Stimulated activated CD8-positive, alpha-beta memory T cell treated with anti-CD3 and anti-CD28 coated beads, Interleukin-4, amount 100 ng/mL, for 4 hours (primary cell): ENCODE data around the gene MCM8.
A peak's percentile ranks its signal among the peaks of the same experiment; 100 is the strongest.

ENCODE experiments used
- DNase-seq, 2 donors: peaks; one replicate each; pipeline ENCODE4 v3.0.0-alpha.2; 2020; ENCODE audit warnings: low read depth in 2 of 2, low spot score in 1 of 2

The MCM8 gene

GRCh38 chr20:5950271-5951031 lies at the start of gene MCM8, which contains the start of gene TRMT6:
Gene MCM8, plus strand, starts transcription at chr20:5950652. Its CDS starts 1,364 bp downstream, at chr20:5952016.
Gene TRMT6, minus strand, starts transcription at chr20:5950533. Its CDS starts 128 bp downstream, at chr20:5950405.
- DNase-seq, result peak; percentile 91 to 94

DNA sequence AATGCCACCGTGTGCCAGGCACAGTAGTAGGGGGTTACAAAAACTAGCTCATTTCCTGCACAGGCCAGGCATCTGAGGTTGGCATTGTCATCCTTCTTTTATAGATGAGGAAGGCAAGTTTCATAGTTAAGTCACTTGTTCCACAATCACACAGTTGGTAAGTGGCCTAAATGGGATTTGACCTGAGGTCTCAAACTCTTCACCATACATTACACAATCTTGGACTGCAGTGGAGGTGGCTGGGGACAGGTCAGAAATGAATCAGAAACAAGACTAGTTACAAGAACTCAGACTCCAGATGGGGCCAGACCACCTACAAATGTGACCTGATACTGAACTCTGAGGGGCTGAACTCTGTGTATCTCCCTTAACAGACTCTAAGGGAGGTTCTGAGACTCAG lies 49.5 kb upstream of the MCM8 start:
- no peak for DNase-seq

GRCh38 chr20:5908981-5909380 lies 41.5 kb upstream of the MCM8 start:
- no peak for DNase-seq

GRCh38 chr20:5910186-5910585 lies 40.3 kb upstream of the MCM8 start:
- DNase-seq, result no peak

DNA sequence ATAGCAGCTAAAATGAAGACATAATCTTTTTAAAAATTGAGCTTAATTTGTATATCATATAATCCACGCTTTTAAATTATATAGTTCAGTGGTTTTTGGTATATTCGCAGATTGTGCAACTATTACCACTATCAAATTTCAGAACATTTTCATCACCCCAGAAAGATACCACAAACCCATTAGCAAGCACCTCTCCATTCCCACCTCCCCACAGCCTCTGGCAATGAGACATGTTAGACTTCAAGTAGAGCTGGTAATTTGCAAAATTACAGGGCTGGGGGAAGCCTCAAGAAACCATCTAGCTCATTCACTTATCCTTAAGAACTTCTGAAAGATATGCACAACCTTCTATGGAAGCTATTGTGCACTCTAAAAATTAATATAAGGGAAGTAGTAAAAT lies 37.3 kb upstream of the MCM8 start:
- no peak for DNase-seq

DNA sequence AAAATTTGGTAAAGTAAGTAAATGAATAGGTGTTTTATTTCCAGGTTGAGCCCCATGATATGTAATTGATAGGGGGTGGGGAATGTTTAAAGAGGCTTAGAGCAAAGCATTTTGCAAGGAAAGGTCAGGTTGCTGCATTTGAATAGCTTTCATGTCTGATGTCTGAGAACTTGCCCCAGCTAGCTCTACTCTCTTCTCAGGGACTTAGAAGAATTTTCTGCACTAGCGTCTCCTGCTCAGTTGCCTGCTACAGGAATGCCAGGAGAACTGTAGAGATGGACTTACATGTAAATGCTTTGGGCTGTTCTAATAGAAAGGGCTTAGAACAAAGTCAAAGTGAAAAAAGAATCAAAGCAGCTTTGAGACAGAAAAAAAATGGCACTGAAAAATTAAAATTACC lies 35.6 kb upstream of the MCM8 start:
- DNase-seq, result no peak

DNA sequence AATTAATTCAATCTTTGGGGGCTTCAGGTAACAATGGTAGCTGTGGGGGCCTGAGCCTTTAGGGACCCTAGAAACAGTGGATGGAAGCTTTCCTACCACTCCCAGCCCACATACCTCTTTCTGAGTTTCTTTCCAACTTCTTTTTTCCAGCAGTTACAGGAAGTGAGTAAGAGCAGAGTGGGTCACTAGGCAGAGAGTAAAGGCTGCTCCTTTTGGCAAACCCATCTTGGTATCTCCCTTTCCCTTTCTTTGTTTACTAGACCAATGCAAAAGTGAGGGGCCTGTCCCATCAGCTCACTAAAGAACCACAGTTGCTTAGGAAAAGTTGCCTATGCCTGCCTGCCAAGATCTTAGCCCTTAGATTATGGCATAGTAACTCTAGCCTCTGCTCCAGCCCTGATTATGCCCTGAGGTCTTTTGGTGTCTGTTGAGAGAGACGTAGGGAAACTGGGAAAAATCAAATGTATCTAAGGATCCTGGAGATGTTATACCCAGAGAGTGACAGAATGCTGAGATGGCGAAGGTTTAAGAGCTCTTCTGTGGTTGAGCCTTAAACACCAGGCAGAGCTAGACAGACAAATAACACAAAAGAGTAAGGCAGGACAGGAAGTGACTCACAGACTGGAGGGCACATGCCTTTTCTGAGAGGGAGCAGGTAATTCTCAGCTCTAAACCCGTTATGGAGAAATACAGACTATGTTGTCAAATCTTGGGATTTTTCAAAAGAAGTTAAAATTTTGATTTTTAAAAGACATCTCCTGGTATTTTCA lies 31.4 kb upstream of the MCM8 start:
- DNase-seq, result no peak

GRCh38 chr20:5919626-5920544 lies 30.6 kb upstream of the MCM8 start:
- no peak for DNase-seq

DNA sequence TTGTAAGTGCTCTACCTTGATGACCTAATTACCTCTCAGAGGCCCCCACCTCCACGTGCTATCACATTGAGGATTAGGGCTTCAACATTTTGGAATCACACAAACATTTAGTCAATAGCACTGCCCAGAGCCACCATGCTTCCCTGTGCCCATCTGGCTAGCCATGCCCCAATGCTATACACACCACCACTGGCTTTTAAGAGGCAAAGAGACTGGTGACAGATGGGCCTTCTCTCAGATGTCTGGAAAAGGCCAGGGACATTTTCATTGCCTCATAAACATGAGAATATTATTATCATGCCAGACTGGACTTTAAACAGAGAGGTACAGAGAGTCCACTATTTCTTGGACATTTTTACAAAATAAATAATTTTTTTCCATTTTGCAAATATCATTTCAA lies 29.9 kb upstream of the MCM8 start:
- no peak for DNase-seq

- no peak for DNase-seq
These were observed 27.0 kb upstream of the MCM8 start for GRCh38 chr20:5923493-5923892.

- no peak for DNase-seq
These were observed 24.9 kb upstream of the MCM8 start for GRCh38 chr20:5925551-5925950.

GRCh38 chr20:5927749-5928462 lies 22.5 kb upstream of the MCM8 start:
- DNase-seq, result no peak

DNA sequence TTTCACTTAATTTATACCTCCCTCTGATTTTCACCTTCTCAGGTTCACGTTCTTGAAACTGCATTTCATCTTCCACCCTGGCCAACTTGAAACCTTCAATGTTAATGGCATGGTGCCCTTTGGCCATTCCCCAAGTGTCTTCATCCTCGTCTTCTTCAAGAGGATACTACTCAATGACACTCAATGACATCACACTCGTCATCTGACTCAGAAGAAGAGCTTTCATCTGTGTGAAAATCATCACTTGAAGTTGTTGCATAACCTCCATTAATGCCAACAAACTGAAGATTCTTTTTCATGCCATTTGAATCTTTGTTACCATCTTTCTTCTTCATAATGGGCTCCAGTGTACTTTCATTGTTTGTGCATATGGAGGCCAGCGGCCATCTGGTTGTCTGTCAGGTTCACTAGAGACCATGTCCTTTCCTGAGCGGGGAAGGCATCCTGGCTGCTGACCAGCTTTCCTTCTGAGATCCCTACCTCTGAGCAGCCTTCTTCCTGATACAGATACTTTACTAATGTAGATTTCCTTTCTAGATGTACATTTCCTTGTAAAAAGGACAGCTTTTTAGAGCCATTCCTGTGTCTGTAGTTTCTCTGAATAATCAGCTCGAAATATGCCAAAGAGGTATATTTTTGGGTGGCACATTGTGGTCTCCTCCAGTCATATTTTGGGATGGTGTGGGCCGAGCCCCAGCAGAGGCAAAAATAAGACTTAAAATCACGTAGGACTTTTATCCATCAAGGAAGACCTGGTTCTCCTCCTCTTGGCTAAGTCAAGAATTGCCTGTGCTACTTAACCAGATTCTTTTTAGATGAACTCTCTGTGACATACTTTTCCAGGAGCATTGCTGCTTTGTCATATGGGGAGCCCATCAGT lies 21.4 kb upstream of the MCM8 start:
- DNase-seq, result no peak

GRCh38 chr20:5931411-5931810 lies 19.0 kb upstream of the MCM8 start:
- DNase-seq, result no peak

DNA sequence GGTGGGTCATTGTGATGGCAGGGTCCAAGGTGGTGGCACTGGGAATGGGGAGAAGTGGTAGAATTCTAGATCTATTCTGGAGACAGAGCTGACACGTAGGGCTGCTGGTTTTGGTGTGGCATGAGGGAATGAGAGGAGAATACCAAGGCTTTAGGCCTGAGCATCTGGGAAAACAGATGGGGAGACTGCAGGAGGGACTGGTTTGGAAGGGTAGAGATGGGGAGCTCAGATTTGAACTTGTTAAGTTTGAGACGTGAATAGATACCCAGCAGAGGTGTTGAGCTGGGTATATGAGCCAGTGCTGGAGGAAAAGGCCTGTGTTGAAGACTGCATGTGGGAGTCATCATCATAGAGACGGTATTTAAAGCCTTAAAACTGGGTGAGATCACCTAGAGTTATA lies 17.7 kb upstream of the MCM8 start:
- no peak for DNase-seq

DNA sequence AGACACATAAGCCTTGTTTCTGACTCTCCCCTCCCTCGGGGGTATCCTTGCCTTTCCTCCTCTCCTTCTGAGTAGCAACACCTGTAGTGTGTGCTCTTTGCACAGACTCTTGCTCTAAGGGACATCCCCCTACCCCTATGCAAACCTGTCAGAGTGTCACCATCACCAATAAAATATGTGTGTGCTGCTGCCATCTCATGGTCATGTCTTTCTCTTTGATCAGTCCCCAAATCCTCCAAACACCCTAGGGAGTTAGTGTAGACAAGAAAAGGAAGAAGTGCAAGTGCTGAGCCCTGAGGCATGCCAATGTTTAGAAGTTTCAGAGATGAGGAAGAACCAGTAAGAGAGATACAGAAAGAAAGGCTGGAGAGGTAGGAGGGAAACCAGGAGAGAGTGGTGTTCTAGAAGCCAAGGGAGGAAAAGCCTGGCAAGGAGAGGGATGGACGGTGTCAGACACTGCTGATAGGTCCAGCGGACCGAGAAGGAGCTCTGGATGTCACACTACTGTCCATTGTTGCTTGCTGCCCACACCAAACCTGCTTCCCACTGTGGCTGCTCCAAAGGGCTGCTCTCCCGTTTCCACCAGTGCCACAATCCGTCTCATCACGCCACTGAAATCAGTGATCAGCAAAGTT lies 16.5 kb upstream of the MCM8 start:
- DNase-seq, result no peak

DNA sequence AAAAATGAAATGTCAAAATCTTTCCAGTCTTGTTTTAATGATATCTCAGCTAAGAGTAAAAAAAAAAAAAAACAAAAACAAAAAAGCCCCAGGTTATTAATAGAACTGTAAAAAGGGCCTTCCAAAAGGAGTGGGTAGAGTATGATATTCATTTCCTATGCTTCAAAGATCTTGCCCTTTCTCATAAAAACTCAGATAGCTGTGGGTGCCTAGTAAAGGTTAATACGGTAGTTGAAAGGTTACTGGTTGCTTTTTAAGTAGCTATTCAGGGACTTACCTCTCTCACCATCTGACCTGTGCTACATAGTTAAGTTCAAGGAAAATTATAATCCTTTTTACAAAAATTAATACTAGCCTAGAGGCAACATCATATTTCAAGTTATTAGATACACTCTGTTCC lies 15.1 kb upstream of the MCM8 start:
- no peak for DNase-seq

GRCh38 chr20:5936238-5936637 lies 14.2 kb upstream of the MCM8 start:
- DNase-seq, result no peak

GRCh38 chr20:5938456-5939029 lies 11.9 kb upstream of the MCM8 start:
- DNase-seq, result no peak
